HFFc6 (cell line): Measurements from ENCODE around the gene FZR1. TPM values are rescaled to one million over a fixed set of nuclear protein-coding genes. Genes with fewer than 3 reads are reported as not detected.

ENCODE experiments used
- DNase-seq: peaks from one replicate; pipeline ENCODE4 v3.0.0-alpha.2; 2018
- H3K27ac Mint-ChIP-seq: 2 replicates; pipeline ENCODE4 v1.8.0; 2020; ENCODE audit warnings: mild to moderate bottlenecking, mixed read lengths
- H3K27me3 Mint-ChIP-seq: 2 replicates; pipeline ENCODE4 v1.8.0; 2021; ENCODE audit warnings: mild to moderate bottlenecking, moderate library complexity, mixed read lengths; ENCODE audit not compliant: insufficient read depth
- H3K36me3 Mint-ChIP-seq: 2 replicates; pipeline ENCODE4 v1.8.0; 2021; ENCODE audit warnings: low read depth, mixed read lengths
- H3K4me1 Mint-ChIP-seq: 2 replicates; pipeline ENCODE4 v1.8.0; 2020; ENCODE audit warnings: low read depth, mixed read lengths
- H3K4me3 Mint-ChIP-seq: 2 replicates; pipeline ENCODE4 v1.8.0; 2020; ENCODE audit warnings: mild to moderate bottlenecking, moderate library complexity, mixed read lengths
- H3K9me3 Mint-ChIP-seq: 2 replicates; pipeline ENCODE4 v1.8.0; 2020; ENCODE audit warnings: mild to moderate bottlenecking, mixed read lengths
- total RNA-seq, 6 experiments: library from RNA; stranded (reverse); fragmentation: NEBNext Ultra II Directional; extraction: Animal tissue kit (Norgen Biotek cat#: 25700); gene quantifications; 2 replicates in 1 of 6; 3 replicates in 5 of 6; pipeline ENCODE4 v1.2.3, GENCODE V29; 2021
- TF ChIP-seq, protein P1 (sequence below): fragments of 200-600 bp; sonication (generic); IDR thresholded peaks from 2 replicates; pipeline ENCODE4 v1.5.0; 2021; ENCODE audit warnings: antibody characterized with exemption, mild to moderate bottlenecking

FZR1 gene
- total RNA-seq, 6 experiments from 2014 or later, result 43.9 to 56.8 (median 46.0) TPM

DNA sequence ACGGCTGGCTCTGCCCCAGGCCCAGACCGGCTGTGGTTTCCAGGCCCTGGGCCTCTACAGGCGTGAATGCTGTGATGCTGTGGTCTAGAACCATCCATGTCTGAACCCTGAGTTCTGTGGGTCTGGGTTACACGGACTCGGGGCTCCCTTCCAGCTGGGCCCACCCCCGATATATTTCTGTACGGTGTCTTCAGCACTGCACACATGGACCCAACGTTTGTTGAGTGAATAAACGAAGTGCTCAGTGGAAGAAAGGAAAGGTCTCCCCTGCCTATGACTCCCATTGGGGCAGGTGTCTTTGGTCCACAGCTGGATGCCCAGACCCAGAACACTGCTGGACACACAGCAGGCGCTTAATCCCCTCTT is 39.5 kb downstream of the FZR1 start:
- no peak for DNase-seq
- peaks cover 5% of the 10 kb centered on the region for H3K27me3 Mint-ChIP-seq

DNA sequence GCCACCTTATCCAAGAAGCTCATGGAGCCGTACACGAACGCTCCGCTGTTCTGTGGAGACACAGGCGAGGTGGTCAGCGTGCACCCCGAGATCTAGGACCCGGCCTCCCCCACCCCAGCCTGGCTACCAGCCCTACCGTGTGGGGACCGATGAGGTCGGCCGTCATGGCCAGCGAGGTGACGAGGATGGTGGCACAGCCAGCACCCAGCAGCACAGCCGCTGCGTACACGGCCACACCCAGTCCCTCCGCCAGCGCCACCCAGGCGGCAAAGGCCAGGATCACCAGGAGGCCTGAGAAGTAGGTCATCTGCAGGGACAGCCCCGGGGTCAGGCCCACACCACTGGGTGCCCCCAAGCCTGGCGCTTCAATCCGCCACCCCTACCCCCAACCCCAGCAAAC is 40.0 kb downstream of the FZR1 start:
- Mint-ChIP-seq H3K9me3 (no peaks in the 10 kb centered on the region), H3K27me3 (peaks cover 9% of the 10 kb centered on the region), H3K27ac (peak overlapping the region; percentile 38; the same call in 1 of the 2 replicates), H3K36me3 (peaks cover 4% of the 10 kb centered on the region; the same call in 1 of the 2 replicates), H3K4me3 (no peak overlapping the region), H3K4me1 (no peaks in the 10 kb centered on the region)
- TF ChIP-seq, protein P1, sequence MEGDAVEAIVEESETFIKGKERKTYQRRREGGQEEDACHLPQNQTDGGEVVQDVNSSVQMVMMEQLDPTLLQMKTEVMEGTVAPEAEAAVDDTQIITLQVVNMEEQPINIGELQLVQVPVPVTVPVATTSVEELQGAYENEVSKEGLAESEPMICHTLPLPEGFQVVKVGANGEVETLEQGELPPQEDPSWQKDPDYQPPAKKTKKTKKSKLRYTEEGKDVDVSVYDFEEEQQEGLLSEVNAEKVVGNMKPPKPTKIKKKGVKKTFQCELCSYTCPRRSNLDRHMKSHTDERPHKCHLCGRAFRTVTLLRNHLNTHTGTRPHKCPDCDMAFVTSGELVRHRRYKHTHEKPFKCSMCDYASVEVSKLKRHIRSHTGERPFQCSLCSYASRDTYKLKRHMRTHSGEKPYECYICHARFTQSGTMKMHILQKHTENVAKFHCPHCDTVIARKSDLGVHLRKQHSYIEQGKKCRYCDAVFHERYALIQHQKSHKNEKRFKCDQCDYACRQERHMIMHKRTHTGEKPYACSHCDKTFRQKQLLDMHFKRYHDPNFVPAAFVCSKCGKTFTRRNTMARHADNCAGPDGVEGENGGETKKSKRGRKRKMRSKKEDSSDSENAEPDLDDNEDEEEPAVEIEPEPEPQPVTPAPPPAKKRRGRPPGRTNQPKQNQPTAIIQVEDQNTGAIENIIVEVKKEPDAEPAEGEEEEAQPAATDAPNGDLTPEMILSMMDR, result no peak
- no peak for DNase-seq

More for the DNA sequence above, 39.5 kb downstream of the FZR1 start:
- H3K4me1 Mint-ChIP-seq, result no peaks in the 10 kb centered on the region
- no peak overlapping the region for H3K4me3 Mint-ChIP-seq
- TF ChIP-seq, protein P1, result no peak
- H3K9me3 Mint-ChIP-seq, result no peaks in the 10 kb centered on the region
- peak overlapping the region; percentile 38; the same call in 1 of the 2 replicates for H3K27ac Mint-ChIP-seq
- H3K36me3 Mint-ChIP-seq, result peaks cover 4% of the 10 kb centered on the region; the same call in 1 of the 2 replicates

DNA sequence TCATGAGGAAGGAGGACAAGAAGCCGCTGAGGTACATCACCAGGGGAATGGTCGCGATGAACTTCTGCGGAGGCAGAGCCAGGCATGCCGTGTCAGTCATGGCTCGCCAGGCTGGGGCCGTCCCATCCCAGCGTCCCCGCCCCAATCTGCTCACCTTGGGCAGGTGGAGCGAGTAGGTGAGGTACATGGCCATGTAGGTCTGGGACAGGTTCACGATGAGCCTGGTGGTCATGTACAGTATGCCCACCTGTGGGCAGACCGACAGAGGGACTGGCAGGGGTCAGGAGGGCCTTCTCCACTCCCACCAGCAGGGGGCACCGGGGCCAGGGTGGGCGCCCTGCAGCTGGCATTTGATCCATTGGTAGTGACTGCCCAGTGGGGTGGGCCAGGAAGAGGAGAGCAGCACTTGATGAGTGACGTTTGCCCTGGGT is 41.2 kb downstream of the FZR1 start:
- Mint-ChIP-seq H3K4me1 (no peaks in the 10 kb centered on the region), H3K27ac (no peak overlapping the region), H3K9me3 (no peaks in the 10 kb centered on the region), H3K27me3 (peaks cover 10% of the 10 kb centered on the region), H3K36me3 (peaks cover 4% of the 10 kb centered on the region; the same call in 1 of the 2 replicates), H3K4me3 (no peak overlapping the region)
- DNase-seq, result no peak
- TF ChIP-seq, protein P1, result peak; percentile 92

DNA sequence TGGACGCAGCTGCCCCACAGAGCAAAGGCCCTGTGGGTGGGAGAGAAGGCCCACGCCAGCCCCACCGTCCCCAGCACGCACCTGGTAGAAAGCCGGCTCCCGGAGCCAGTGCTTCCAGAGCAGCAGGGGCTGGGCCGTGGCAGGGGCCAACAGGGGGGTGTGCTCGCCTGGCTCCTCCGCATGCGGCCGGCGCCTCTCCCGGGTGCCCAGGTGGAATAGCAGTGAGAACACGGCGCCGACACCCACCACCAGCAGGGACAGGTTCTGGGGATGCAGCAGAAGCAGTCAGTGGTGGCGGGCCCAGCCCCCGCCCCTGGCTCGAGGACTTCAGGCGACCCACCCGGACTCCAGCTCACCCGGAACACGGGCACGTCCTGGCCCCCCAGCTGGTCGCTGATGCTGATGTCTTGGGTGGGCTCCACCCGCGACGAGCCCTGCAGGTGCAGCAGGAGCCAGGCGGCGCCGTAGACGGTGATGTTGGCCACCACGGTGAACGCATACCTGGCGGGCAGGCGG is 41.7 kb downstream of the FZR1 start:
- TF ChIP-seq, protein P1, result peak; percentile 66
- Mint-ChIP-seq H3K36me3 (peaks cover 4% of the 10 kb centered on the region; the same call in 1 of the 2 replicates), H3K27ac (no peak overlapping the region), H3K4me1 (no peaks in the 10 kb centered on the region), H3K9me3 (no peaks in the 10 kb centered on the region), H3K27me3 (peaks cover 10% of the 10 kb centered on the region; the same call in 1 of the 2 replicates), H3K4me3 (no peak overlapping the region)
- DNase-seq, result no peak

DNA sequence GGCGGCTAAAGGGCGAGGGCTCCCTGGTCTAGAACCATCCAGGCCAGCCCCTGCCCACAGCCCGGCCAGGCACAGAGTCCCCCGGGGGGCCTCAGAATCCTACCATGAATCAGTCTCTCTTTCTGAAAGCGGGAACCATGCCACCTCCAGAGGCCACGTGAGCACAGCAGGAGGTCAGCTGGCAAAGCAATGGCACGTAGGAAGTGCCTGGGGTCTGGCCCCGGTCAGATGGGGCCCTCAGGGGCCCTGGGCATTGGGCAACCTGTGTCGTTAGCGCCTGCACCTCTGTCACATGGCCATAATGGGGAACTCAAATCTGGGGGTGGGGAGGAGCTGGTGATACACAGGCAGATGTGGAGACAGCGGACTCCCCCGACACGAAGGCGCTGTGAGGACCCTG is 42.5 kb downstream of the FZR1 start:
- no peak overlapping the region for H3K27ac Mint-ChIP-seq
- peaks cover 10% of the 10 kb centered on the region; the same call in 1 of the 2 replicates for H3K27me3 Mint-ChIP-seq
- H3K36me3 Mint-ChIP-seq, result peaks cover 4% of the 10 kb centered on the region; the same call in 1 of the 2 replicates
- TF ChIP-seq, protein P1, result no peak
- no peaks in the 10 kb centered on the region for H3K9me3 Mint-ChIP-seq
- no peak for DNase-seq
- H3K4me3 Mint-ChIP-seq, result no peak overlapping the region
- no peaks in the 10 kb centered on the region for H3K4me1 Mint-ChIP-seq
